Measurements from ENCODE around the gene BRINP1.

DNA sequence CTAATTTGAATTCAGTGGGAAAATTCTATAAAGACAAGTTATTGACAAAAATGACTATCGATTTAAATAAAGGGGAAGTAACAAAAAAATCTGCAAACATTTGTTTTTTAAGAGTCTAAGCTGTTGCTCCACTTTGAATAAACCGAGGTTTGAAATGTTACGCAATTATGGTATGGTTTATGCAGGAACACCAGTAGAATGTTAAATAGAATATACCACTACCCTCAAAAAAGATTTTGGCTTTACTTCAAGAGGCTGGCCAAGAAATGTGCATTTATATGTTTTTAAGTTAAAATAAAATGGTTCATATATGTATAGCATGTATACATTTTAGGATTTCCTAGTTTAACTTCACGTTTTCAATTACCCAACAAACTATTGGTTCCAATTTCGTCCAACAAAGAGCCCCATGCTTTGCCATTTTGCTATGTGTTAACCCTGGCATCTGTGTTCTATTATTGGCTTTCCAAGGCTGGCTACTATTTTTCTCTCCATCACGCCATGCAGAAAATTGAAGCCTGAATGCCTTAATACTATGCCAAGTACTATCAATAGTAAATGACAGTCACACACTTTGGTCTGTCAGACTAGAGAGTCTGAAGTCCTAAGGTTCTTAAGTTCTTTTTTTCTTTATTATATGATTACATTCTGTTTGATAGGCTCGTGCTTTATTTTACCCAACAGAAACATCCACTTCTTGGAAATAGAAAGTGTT lies 171.2 kb downstream of the BRINP1 start:
- TF ChIP-seq, protein P1, sequence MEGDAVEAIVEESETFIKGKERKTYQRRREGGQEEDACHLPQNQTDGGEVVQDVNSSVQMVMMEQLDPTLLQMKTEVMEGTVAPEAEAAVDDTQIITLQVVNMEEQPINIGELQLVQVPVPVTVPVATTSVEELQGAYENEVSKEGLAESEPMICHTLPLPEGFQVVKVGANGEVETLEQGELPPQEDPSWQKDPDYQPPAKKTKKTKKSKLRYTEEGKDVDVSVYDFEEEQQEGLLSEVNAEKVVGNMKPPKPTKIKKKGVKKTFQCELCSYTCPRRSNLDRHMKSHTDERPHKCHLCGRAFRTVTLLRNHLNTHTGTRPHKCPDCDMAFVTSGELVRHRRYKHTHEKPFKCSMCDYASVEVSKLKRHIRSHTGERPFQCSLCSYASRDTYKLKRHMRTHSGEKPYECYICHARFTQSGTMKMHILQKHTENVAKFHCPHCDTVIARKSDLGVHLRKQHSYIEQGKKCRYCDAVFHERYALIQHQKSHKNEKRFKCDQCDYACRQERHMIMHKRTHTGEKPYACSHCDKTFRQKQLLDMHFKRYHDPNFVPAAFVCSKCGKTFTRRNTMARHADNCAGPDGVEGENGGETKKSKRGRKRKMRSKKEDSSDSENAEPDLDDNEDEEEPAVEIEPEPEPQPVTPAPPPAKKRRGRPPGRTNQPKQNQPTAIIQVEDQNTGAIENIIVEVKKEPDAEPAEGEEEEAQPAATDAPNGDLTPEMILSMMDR (conservative IDR thresholded peaks at IDR 0.05; ENCODE audit: low read depth in 2 of 2), result no peak
- TF ChIP-seq EZH2phosphoT487 (IDR thresholded peaks at IDR 0.05; ENCODE audit: unreplicated experiment), result no peak
- TF ChIP-seq POLR2AphosphoS5 (IDR thresholded peaks at IDR 0.05; ENCODE audit: low read depth), result no peak
- no peak for TF ChIP-seq EZH2 (IDR thresholded peaks at IDR 0.05; ENCODE audit: low read depth, unreplicated experiment)
- no peak for TF ChIP-seq STAT1 (IDR thresholded peaks at IDR 0.05; ENCODE audit: unreplicated experiment)
- no peak for TF ChIP-seq CREB1 (CRISPR knock-in tag; IDR thresholded peaks at IDR 0.05; ENCODE audit: low read depth)
- no peak for TF ChIP-seq ETS1 (IDR thresholded peaks at IDR 0.05)
- TF ChIP-seq REST (IDR thresholded peaks at IDR 0.05; ENCODE audit: unreplicated experiment), result no peak
- TF ChIP-seq JUNB (IDR thresholded peaks at IDR 0.05; ENCODE audit: unreplicated experiment), result no peak
- no peak for TF ChIP-seq ZNF462 (CRISPR knock-in tag; IDR thresholded peaks at IDR 0.05)
